OCI-LY7 (cell line): ENCODE measurements around the gene NTRK1. TPM values are rescaled to one million over a fixed set of nuclear protein-coding genes. Genes with fewer than 3 reads are reported as not detected.

Experiments
- BruUV-seq: library from RNA; stranded (reverse); fragments of 400-500 nt; replicated peaks from 2 replicates; lab custom pipeline; 2021; lab: Mats Ljungman, UMichigan
- CTCF ChIA-PET: fragments of 300-600 bp; sonication (Branson Sonifier 250); formaldehyde crosslinking; loops from one replicate; lab custom pipeline; 2022; ENCODE audit warnings: antibody characterized with exemption; ENCODE audit not compliant: unreplicated experiment; lab: Charles Lee
- POLR2A ChIA-PET: fragments of 300-600 bp; sonication (Branson Sonifier 250); formaldehyde crosslinking; loops from one replicate; lab custom pipeline; 2022; ENCODE audit warnings: antibody characterized with exemption; lab: Charles Lee
- DNase-seq: peaks from one replicate; pipeline ENCODE4 v3.0.0-alpha.2; 2015; ENCODE audit warnings: low spot score
- H2AFZ ChIP-seq: fragments of 200-600 bp; sonication (generic), shearing (Covaris generic); 2 replicates; pipeline ENCODE4 v1.6.1; 2014; ENCODE audit warnings: mild to moderate bottlenecking, antibody characterized with exemption, low read length, moderate library complexity
- H3K27ac ChIP-seq: fragments of 200-600 bp; sonication (generic); 2 replicates; pipeline ENCODE4 v1.5.1; 2014; ENCODE audit warnings: mixed run types, low read depth, mild to moderate bottlenecking, moderate library complexity, low read length, inconsistent platforms; ENCODE audit not compliant: poor library complexity, severe bottlenecking
- H3K36me3 ChIP-seq: fragments of 200-600 bp; sonication (generic); 2 replicates; pipeline ENCODE4 v1.6.1; 2014; ENCODE audit warnings: mild to moderate bottlenecking, antibody characterized with exemption, low read length, moderate library complexity, mixed read lengths; ENCODE audit not compliant: insufficient read depth
- H3K4me1 ChIP-seq: fragments of 200-600 bp; sonication (generic); 2 replicates; pipeline ENCODE4 v1.5.1; 2014; ENCODE audit warnings: mild to moderate bottlenecking, low read length; ENCODE audit not compliant: insufficient read depth, poor library complexity, severe bottlenecking
- H3K4me2 ChIP-seq: fragments of 200-600 bp; sonication (generic); 2 replicates; pipeline ENCODE4 v1.6.1; 2014; ENCODE audit warnings: mild to moderate bottlenecking, low read length
- H3K4me3 ChIP-seq: fragments of 200-600 bp; sonication (generic); 2 replicates; pipeline ENCODE4 v1.5.1; 2014; ENCODE audit warnings: mild to moderate bottlenecking, low read depth, low read length; ENCODE audit not compliant: poor library complexity, severe bottlenecking
- H3K79me2 ChIP-seq: fragments of 200-600 bp; sonication (generic); 2 replicates; pipeline ENCODE4 v1.6.1; 2016; ENCODE audit warnings: low read depth, mild to moderate bottlenecking, low read length, moderate library complexity, mixed read lengths; ENCODE audit not compliant: insufficient read depth
- H3K9me2 ChIP-seq: fragments of 200-600 bp; sonication (generic); 2 replicates; pipeline ENCODE4 v1.6.1; 2016; ENCODE audit warnings: mild to moderate bottlenecking, low read length, mixed read lengths; ENCODE audit not compliant: insufficient read depth
- H3K9me3 ChIP-seq: fragments of 200-600 bp; sonication (generic); 2 replicates; pipeline ENCODE4 v1.6.1; 2014; ENCODE audit warnings: mild to moderate bottlenecking, mixed run types, low read length, mixed read lengths
- H4K20me1 ChIP-seq: fragments of 200-600 bp; sonication (generic); 2 replicates; pipeline ENCODE4 v1.6.1; 2014; ENCODE audit warnings: mild to moderate bottlenecking, antibody characterized with exemption, low read length, moderate library complexity, mixed read lengths; ENCODE audit not compliant: insufficient read depth
- CTCF ChIP-seq: fragments of 200-600 bp; sonication (generic); conservative IDR thresholded peaks from 2 replicates; pipeline ENCODE4 v1.5.1; 2014; ENCODE audit warnings: mild to moderate bottlenecking, antibody characterized with exemption, low read length, moderate library complexity, mixed read lengths
- EZH2phosphoT487 ChIP-seq: fragments of 200-600 bp; sonication (generic); IDR thresholded peaks from 2 replicates; pipeline ENCODE4 v1.6.1; 2018; ENCODE audit warnings: low read depth, borderline replicate concordance, mild to moderate bottlenecking, mixed run types, antibody characterized with exemption, low read length, moderate library complexity, mixed read lengths
- intact Hi-C: fragments of 100-400 bp; cut with micrococcal nuclease; formaldehyde crosslinking; loops from one replicate; pipeline ENCODE4 v1.10.0; 2022; ENCODE audit not compliant: unreplicated experiment
- total RNA-seq, 2 experiments: library from RNA; depleted of rRNA in 1 of 2; stranded (reverse); fragments of >200 nt in 1 of 2; shearing (Covaris generic) in 1 of 2; gene quantifications; 2 replicates each; pipeline ENCODE4 v1.2.3, GENCODE V29; 2014 to 2022

Gene NTRK1
- total RNA-seq, 2 experiments from 2014 or later: not detected

- ChIA-PET CTCF (interaction anchor here (0.6 kb wide), 1 partner anchor 289 kb away, joined by 3 read pairs; no protein-coding TSS in a partner anchor), POLR2A (no interaction called here)
- no peak overlapping the region for H2AFZ ChIP-seq
- intact Hi-C loops: no loop called here
- H4K20me1 ChIP-seq: no peaks in the 10 kb centered on the region
- no TSS peak for BruUV-seq
- H3K4me2 ChIP-seq: no peak overlapping the region
- H3K4me1 ChIP-seq: no peaks in the 10 kb centered on the region
- no peaks in the 10 kb centered on the region for H3K9me3 ChIP-seq
- no peak for TF ChIP-seq CTCF
- TF ChIP-seq EZH2phosphoT487: no peak
- no peaks in the 10 kb centered on the region for H3K79me2 ChIP-seq
- no peak overlapping the region for H3K4me3 ChIP-seq
- H3K9me2 ChIP-seq: no peaks in the 10 kb centered on the region
- DNase-seq: no peak
- no peak overlapping the region for H3K27ac ChIP-seq
- H3K36me3 ChIP-seq: no peaks in the 10 kb centered on the region
Observed at GRCh38 chr1:156874572-156875340, 14.1 kb downstream of the NTRK1 start.

GRCh38 chr1:156875341-156875615 lies 14.6 kb downstream of the NTRK1 start:
- no peaks in the 10 kb centered on the region for H3K9me2 ChIP-seq
- no TSS peak for BruUV-seq
- H3K27ac ChIP-seq: no peak overlapping the region
- no peaks in the 10 kb centered on the region for H3K4me1 ChIP-seq
- no peak for DNase-seq
- H3K36me3 ChIP-seq: no peaks in the 10 kb centered on the region
- H2AFZ ChIP-seq: no peak overlapping the region
- H4K20me1 ChIP-seq: no peaks in the 10 kb centered on the region
- no peaks in the 10 kb centered on the region for H3K79me2 ChIP-seq
- POLR2A ChIA-PET: no interaction called here
- no peaks in the 10 kb centered on the region for H3K9me3 ChIP-seq
- CTCF ChIA-PET: no interaction called here
- no peak overlapping the region for H3K4me2 ChIP-seq
- H3K4me3 ChIP-seq: no peak overlapping the region
- intact Hi-C loops: no loop called here
- TF ChIP-seq EZH2phosphoT487 (no peak), CTCF (no peak)

- no TSS peak for BruUV-seq
- ChIA-PET POLR2A (no interaction called here), CTCF (interaction anchor here (0.7 kb wide), 1 partner anchor 257 kb away, joined by 15 read pairs; the partner anchor contains the start of gene HAPLN2)
- H3K9me2 ChIP-seq: no peaks in the 10 kb centered on the region
- H3K4me1 ChIP-seq: no peaks in the 10 kb centered on the region
- no peaks in the 10 kb centered on the region for H3K79me2 ChIP-seq
- no peak overlapping the region for H3K4me3 ChIP-seq
- no peaks in the 10 kb centered on the region for H4K20me1 ChIP-seq
- no peaks in the 10 kb centered on the region for H3K9me3 ChIP-seq
- H3K27ac ChIP-seq: no peak overlapping the region
- H3K4me2 ChIP-seq: no peak overlapping the region
- no peaks in the 10 kb centered on the region for H3K36me3 ChIP-seq
- intact Hi-C loops: no loop called here
- no peak overlapping the region for H2AFZ ChIP-seq
- no peak for DNase-seq
- no peak for TF ChIP-seq CTCF
Observed at GRCh38 chr1:156876281-156876680, 15.6 kb downstream of the NTRK1 start.
